ENCODE results near the gene POMZP3.
"Not testable (repeated sequence)": the region's sequence is repeated elsewhere in the genome, so short reads cannot be mapped to it uniquely, and the experiment has no call there.

POMZP3 gene

GRCh38 chr7:76586585-76587315 lies 40.3 kb downstream of the POMZP3 start:
- DNase-seq = not testable (repeated sequence)

- DNase-seq = not testable (repeated sequence)
Measured at GRCh38 chr7:76583636-76584281, 43.3 kb downstream of the POMZP3 start.

- not testable (repeated sequence) for DNase-seq
Measured at GRCh38 chr7:76582848-76583631, 44.0 kb downstream of the POMZP3 start.

- DNase-seq = not testable (repeated sequence)
Measured at GRCh38 chr7:76575919-76576655, 51.0 kb downstream of the POMZP3 start.

GRCh38 chr7:76575431-76575830 lies 51.6 kb downstream of the POMZP3 start:
- not testable (repeated sequence) for DNase-seq

GRCh38 chr7:76572296-76572695 lies 54.8 kb downstream of the POMZP3 start:
- not testable (repeated sequence) for DNase-seq

- DNase-seq = not testable (repeated sequence)
Measured at GRCh38 chr7:76570324-76570775, 56.7 kb downstream of the POMZP3 start.

GRCh38 chr7:76568742-76569141 lies 58.3 kb downstream of the POMZP3 start:
- not testable (repeated sequence) for DNase-seq

- not testable (repeated sequence) for DNase-seq
Measured at GRCh38 chr7:76567753-76568152, 59.3 kb downstream of the POMZP3 start.

- not testable (repeated sequence) for DNase-seq
Measured at GRCh38 chr7:76567311-76567710, 59.8 kb downstream of the POMZP3 start.

- DNase-seq = not testable (repeated sequence)
Measured at GRCh38 chr7:76565001-76565400, 62.1 kb downstream of the POMZP3 start.

GRCh38 chr7:76561342-76561741 lies 65.7 kb downstream of the POMZP3 start:
- not testable (repeated sequence) for DNase-seq

GRCh38 chr7:76560157-76560556 lies 66.9 kb downstream of the POMZP3 start:
- DNase-seq = not testable (repeated sequence)

Measured in effector CD8-positive, alpha-beta T cell (primary cell).